BE2C (cell line): ENCODE measurements around the gene RBPJL.

Experiments used
- DNase-seq: peaks from one replicate; pipeline ENCODE4 v3.0.0-alpha.2; 2020
- H3K27me3 ChIP-seq: fragments of 250-450 bp; sonication (Bioruptor Pico); 2 replicates; pipeline ENCODE4 v1.5.1; 2020; ENCODE audit warnings: mild to moderate bottlenecking
- H3K36me3 ChIP-seq: fragments of 250-450 bp; sonication (Bioruptor Pico); 2 replicates; pipeline ENCODE4 v1.5.1; 2020; ENCODE audit warnings: mild to moderate bottlenecking
- H3K4me1 ChIP-seq: fragments of 250-450 bp; sonication (Bioruptor Pico); 2 replicates; pipeline ENCODE4 v1.5.1; 2020
- H3K4me3 ChIP-seq: 2 replicates; pipeline ENCODE4 v1.5.1; 2011; ENCODE audit warnings: low read depth, low read length
- H3K9me3 ChIP-seq: fragments of 250-450 bp; sonication (Bioruptor Pico); 2 replicates; pipeline ENCODE4 v1.5.1; 2020
- TF ChIP-seq, protein P1 (sequence below): IDR thresholded peaks from 2 replicates; pipeline ENCODE4 v1.5.1; 2012; ENCODE audit warnings: mild to moderate bottlenecking, low read depth, low read length

The RBPJL gene

DNA sequence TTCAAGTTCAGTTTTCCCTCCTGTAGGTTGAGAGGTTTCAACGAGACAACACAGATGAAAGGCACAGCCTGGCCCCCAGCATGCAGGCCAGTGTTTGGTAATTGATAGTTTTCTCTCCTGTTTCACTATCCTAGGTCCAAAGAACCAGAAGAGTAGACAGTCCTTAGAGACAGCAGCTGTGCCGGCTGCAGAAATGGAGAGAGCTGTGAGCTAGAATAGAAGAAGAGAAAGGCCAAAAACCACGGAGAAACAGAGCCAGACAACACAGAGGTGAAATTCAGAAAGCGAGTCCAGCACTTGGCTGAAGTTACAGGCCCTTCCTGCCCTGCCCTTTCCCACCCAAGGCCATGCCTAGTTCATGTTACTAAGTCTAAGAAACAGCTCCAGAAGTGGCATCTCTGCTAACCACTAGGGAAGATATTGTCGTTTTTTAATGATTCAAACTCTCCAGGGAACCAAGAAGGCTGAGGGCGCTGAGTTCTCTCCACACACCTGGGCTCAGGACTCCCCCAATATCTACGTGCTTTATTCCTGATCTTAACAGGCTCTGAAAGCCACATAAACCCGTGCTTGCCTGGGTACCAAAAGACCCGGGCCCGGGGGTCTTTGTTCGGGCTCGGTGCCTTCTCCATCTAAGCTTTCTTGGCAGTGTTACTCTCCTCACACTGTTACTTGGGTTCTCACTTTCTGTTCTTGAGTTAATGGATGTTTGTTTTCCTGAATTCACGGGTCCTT is 16.5 kb upstream of the RBPJL start:
- no peaks in the 10 kb centered on the region for H3K4me1 ChIP-seq
- H3K27me3 ChIP-seq: peaks cover 19% of the 10 kb centered on the region
- TF ChIP-seq, protein P1, sequence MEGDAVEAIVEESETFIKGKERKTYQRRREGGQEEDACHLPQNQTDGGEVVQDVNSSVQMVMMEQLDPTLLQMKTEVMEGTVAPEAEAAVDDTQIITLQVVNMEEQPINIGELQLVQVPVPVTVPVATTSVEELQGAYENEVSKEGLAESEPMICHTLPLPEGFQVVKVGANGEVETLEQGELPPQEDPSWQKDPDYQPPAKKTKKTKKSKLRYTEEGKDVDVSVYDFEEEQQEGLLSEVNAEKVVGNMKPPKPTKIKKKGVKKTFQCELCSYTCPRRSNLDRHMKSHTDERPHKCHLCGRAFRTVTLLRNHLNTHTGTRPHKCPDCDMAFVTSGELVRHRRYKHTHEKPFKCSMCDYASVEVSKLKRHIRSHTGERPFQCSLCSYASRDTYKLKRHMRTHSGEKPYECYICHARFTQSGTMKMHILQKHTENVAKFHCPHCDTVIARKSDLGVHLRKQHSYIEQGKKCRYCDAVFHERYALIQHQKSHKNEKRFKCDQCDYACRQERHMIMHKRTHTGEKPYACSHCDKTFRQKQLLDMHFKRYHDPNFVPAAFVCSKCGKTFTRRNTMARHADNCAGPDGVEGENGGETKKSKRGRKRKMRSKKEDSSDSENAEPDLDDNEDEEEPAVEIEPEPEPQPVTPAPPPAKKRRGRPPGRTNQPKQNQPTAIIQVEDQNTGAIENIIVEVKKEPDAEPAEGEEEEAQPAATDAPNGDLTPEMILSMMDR: no peak
- DNase-seq: no peak
- no peaks in the 10 kb centered on the region for H3K9me3 ChIP-seq
- no peak overlapping the region for H3K4me3 ChIP-seq
- no peaks in the 10 kb centered on the region for H3K36me3 ChIP-seq

DNA sequence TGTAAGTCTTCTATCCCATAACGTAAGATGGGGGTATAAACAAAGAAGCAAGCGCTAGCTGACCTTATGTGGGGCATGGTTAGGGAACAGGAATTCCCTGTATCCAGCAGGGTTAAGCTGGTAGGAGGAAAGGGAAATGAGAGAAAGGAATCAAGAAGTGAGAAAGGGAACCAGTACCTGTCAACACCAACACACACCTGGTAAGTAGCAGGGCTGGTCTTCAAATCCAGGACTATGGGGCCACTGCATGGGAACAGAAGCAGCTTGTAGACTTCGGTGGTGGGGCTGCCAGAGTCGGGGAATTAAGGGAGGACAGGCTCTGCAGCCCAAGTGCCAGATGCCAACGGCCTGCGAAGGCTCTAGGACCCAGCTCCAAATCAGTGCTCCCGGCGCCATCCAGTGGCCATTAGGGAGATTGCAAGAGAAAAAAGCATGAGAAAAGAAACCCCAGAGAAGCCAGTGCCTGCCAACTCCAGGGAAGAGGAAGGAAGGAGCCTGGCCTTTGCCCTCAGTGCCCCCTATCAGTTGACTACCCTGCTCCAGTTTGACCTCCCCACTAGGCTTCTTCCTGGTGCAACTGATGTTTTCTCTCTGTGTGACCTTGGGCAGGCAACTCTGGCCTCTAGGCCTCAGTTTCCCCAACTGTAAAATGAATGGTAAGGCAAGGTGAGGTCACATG is 15.8 kb upstream of the RBPJL start:
- Histone ChIP-seq H3K4me3 (no peak overlapping the region), H3K4me1 (no peaks in the 10 kb centered on the region), H3K9me3 (no peaks in the 10 kb centered on the region), H3K36me3 (no peaks in the 10 kb centered on the region), H3K27me3 (peaks cover 16% of the 10 kb centered on the region)
- TF ChIP-seq, protein P1: peak; percentile 93
- peak; percentile 79 for DNase-seq

GRCh38 chr20:45291526-45291925 is 15.1 kb upstream of the RBPJL start:
- DNase-seq: no peak
- Histone ChIP-seq H3K36me3 (no peaks in the 10 kb centered on the region), H3K9me3 (no peaks in the 10 kb centered on the region), H3K4me3 (no peak overlapping the region), H3K4me1 (no peaks in the 10 kb centered on the region), H3K27me3 (peaks cover 11% of the 10 kb centered on the region)
- TF ChIP-seq, protein P1: no peak

DNA sequence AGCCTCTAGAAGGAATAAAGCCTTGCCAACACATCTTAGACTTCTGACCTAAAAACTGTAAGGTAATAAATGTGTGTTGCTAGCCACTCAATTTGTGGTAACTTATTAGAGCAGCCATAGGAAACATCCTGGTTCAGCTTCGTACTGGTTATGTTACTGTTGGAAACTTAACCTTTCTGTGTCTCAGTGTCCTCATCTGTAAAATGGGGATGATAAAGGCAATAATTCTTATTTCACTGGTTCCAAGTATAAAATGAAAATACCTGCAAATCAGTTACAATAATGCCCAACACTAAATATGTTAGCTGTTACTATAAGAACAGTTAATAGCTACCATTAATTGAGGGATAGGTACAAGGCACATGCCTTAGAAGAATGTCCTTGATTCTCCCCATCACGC is 14.3 kb upstream of the RBPJL start:
- H3K9me3 ChIP-seq: no peaks in the 10 kb centered on the region
- no peaks in the 10 kb centered on the region for H3K4me1 ChIP-seq
- TF ChIP-seq, protein P1: no peak
- DNase-seq: no peak
- no peak overlapping the region for H3K4me3 ChIP-seq
- H3K36me3 ChIP-seq: no peaks in the 10 kb centered on the region
- peaks cover 11% of the 10 kb centered on the region for H3K27me3 ChIP-seq

DNA sequence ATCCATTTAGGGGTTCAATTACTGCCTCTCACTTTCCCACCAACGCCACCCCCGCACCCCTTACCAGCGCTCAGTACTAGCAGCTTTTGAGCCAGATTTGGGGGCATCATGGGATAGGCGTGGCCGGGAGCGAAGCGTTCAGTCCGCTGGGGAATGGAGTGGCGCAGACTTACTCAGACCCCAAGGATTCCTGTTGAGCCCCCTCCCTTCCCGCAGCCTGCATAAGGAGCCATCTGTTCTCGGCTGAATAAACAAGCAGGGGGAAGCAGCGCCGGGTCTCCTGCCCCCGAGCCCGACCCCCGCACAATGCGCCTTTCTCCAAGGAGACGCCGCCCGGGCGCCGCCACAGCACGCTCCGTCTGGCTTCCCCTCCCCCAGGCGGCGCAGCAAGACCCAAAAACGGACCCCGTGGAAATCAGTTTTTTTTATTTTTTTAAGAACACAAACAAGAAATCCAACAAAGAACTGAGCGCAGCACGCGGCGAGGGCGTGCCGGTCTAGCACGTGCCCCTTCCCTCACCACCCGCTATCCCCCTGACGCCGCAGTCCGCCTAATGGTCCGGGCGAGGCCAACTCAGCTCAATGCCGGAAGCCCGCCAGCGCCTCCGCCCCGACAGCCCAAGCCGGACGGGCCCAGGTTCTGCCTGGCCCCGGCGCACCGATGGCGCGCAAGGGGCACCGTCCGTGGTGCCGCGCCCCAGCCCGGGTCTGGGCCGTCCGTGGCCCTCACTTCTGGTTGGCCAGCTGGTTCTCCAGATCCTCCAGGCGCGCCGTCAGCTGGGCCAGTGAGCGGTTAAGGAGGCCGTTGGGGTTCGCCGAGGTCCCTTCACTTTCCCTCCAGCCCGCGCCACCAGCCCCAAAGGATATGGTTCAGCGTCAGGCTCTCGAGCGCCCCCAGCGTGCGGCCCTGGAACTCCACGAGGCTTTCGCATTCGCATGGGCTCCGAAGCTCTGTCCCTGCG is 13.3 kb upstream of the RBPJL start:
- peak; percentile 85 for DNase-seq
- Histone ChIP-seq H3K4me1 (no peaks in the 10 kb centered on the region), H3K9me3 (no peaks in the 10 kb centered on the region), H3K27me3 (peaks cover 11% of the 10 kb centered on the region), H3K4me3 (peak overlapping the region; percentile 63), H3K36me3 (no peaks in the 10 kb centered on the region)
- TF ChIP-seq, protein P1: peak; percentile 91
